Spinal cord (tissue), 10 donors: ENCODE data around the gene MIPEP. TPM values are rescaled to one million over a fixed set of nuclear protein-coding genes. Genes with fewer than 3 reads are reported as not detected.

ENCODE experiments used
- DNase-seq, 6 donors: peaks; one replicate each; pipeline versions ENCODE4 v3.0.0 to v3.0.0-alpha.2; 2013 to 2015; ENCODE audit warnings: low spot score in 6 of 6, low read depth in 4 of 6
- H3K27ac ChIP-seq: one replicate; pipeline ENCODE4 v1.5.1; 2013; ENCODE audit warnings: low read depth, low read length, control low read depth
- H3K27me3 ChIP-seq: one replicate; pipeline ENCODE4 v1.6.1; 2013; ENCODE audit warnings: low read length; ENCODE audit not compliant: control insufficient read depth, insufficient read depth
- H3K36me3 ChIP-seq: one replicate; pipeline ENCODE4 v1.6.1; 2013; ENCODE audit warnings: low read length; ENCODE audit not compliant: control insufficient read depth, insufficient read depth
- H3K4me1 ChIP-seq: one replicate; pipeline ENCODE4 v1.6.1; 2013; ENCODE audit warnings: low read length; ENCODE audit not compliant: control insufficient read depth, insufficient read depth
- H3K4me3 ChIP-seq: one replicate; pipeline ENCODE4 v1.5.1; 2013; ENCODE audit warnings: low read depth, low read length, control low read depth
- H3K9me3 ChIP-seq: one replicate; pipeline ENCODE4 v1.6.1; 2013; ENCODE audit warnings: low read length; ENCODE audit not compliant: control insufficient read depth, insufficient read depth
- WGBS: methylation state at CpG from one replicate; pipeline ENCODE4 v1.1.5; 2013; ENCODE audit warnings: missing lambda C conversion rate; ENCODE audit not compliant: insufficient coverage; 5-methylcytosine and 5-hydroxymethylcytosine counted together
- polyA plus RNA-seq, 2 donors: library from polyadenylated mRNA; unstranded; fragments of 120-200 nt; gene quantifications; one replicate each; pipeline ENCODE4 v1.2.1, GENCODE V29; 2013; ENCODE audit not compliant: insufficient read length in 2 of 2
- total RNA-seq, 2 donors: library from RNA; depleted of rRNA in 1 of 2; stranded (reverse); fragments of 120-200 nt in 1 of 2; fragments of >200 nt in 1 of 2; gene quantifications; one replicate each; pipeline versions ENCODE4 v1.2.3 to v1.2.4, GENCODE V29; 2013 to 2014
- donor health status: healthy.

MIPEP gene
- total and polyA plus RNA-seq, 4 donors = 13.2 to 22.5 (median 14.8) TPM

DNA sequence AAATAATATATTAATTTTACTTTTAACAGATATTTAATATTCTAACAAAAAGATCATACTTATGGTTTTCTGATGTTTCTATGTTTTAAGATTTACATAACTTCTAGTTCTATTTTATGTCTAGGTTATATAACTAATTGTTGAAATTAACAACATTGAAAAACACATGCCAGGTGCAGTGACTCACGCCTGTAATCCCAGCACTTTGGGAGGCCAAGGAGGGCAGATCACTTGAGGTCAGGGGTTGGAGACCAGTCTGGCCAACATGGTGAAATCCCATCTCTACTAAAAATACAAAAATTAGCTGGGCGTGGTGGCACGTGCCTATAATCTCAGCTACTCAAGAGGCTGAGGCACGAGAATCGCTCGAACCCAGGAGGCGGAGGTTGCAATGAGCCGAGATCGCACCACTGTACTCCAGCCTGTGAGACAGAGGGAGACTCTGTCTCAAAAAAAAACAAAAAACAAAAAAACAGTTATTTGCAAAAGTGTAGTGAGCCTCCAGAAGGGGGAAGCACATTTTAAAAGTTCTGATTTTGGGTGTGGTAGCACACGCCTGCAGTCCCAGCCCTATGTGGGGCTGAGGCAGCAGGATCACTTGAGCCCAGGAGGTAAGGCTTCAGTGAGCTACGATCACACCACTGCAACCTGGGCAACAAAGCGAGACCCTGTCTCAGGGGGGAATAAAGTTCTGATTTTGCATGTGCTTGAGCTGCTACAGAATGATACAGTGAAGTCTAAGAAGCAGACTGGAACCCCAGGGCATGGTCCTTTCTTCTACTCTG is 18.7 kb downstream of the MIPEP start:
- H3K36me3 ChIP-seq = no peaks in the 10 kb centered on the region
- WGBS = 84% methylated on average over 3 of the region's 12 CpGs
- no peak for DNase-seq
- H3K4me3 ChIP-seq = no peak overlapping the region
- H3K27me3 ChIP-seq = no peaks in the 10 kb centered on the region
- H3K4me1 ChIP-seq = peaks cover 3% of the 10 kb centered on the region
- no peaks in the 10 kb centered on the region for H3K9me3 ChIP-seq
- no peak overlapping the region for H3K27ac ChIP-seq

DNA sequence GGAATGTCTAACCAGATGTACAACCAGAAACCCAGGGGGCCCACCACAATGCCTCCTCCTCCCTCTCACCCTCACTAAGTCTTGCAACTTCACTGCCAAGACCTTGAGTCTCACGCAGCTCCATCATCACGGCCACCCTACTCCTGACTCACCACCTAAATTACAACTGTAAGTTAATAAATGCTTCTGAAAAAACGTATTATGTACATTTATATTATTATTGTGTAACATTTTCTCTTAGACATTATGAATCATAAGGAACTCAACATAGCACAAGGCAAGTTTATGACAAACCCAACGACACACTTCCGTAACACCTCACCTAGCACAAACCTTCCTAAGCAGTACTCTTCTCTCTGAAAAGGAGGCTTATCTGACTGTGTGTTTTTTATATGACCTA is 20.7 kb downstream of the MIPEP start:
- WGBS = no CpG with 5 or more reads among the region's 5 CpGs
- Histone ChIP-seq H3K4me1 (peaks cover 3% of the 10 kb centered on the region), H3K4me3 (no peak overlapping the region), H3K27ac (no peak overlapping the region), H3K27me3 (no peaks in the 10 kb centered on the region), H3K36me3 (no peaks in the 10 kb centered on the region), H3K9me3 (no peaks in the 10 kb centered on the region)
- DNase-seq = no peak

DNA sequence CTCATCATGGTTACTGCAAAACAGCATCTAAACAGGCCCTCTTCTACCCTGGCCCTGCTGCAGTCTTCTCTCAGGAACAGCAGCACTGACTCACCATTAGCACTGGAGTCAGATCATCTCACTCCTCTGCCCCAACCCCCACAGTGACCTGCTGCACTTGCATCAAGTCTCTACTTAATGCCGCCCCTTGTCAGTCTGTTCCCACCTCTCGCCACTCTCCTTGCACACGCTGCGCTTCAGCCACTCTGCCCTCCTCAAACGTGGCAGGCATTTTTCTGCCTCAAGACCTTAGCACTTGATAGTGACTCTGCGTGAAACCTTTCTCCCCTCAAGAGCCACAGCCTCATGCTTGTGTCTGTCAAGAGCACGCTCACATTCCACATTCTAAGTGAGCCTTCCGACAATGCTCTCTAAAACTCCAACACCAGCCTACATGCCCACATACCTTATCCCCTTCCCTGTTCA is 22.1 kb downstream of the MIPEP start:
- Histone ChIP-seq H3K4me3 (no peak overlapping the region), H3K27ac (no peak overlapping the region), H3K27me3 (no peaks in the 10 kb centered on the region), H3K36me3 (no peaks in the 10 kb centered on the region), H3K4me1 (peaks cover 3% of the 10 kb centered on the region), H3K9me3 (no peaks in the 10 kb centered on the region)
- 84% methylated on average over 8 of the region's 8 CpGs for WGBS
- DNase-seq = no peak

DNA sequence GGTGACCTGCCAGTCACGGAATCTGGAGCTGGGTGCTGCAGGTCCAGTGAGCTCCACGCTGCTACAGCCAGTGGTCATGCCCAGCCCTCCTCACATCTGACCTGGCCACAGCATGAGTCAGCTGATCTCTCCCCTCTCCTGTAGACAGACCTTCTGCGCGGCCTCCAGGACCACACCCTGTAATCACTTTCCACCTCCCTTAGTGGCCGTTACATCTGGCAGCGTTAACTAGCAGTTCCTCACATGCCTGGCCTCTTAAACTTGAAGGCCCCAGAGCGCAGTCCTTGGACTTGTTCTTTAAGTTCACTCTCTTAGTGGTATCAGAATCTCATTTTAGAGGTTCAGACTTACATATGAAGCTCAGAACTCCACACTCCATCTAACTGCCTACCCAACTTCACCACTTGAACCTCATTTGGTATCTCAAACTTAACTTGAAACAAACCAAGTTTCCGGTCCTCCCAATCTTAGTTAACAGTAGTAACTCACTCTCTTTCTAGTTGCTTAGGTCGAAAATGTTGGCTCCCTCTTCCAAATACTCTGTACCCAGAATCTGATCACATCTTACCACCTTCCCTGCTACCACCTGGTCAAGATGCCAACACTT is 22.7 kb downstream of the MIPEP start:
- H3K27ac ChIP-seq = no peak overlapping the region
- WGBS = 92% methylated on average over 9 of the region's 9 CpGs
- no peaks in the 10 kb centered on the region for H3K36me3 ChIP-seq
- H3K4me1 ChIP-seq = peaks cover 3% of the 10 kb centered on the region
- H3K9me3 ChIP-seq = no peaks in the 10 kb centered on the region
- H3K4me3 ChIP-seq = no peak overlapping the region
- no peaks in the 10 kb centered on the region for H3K27me3 ChIP-seq
- no peak for DNase-seq

DNA sequence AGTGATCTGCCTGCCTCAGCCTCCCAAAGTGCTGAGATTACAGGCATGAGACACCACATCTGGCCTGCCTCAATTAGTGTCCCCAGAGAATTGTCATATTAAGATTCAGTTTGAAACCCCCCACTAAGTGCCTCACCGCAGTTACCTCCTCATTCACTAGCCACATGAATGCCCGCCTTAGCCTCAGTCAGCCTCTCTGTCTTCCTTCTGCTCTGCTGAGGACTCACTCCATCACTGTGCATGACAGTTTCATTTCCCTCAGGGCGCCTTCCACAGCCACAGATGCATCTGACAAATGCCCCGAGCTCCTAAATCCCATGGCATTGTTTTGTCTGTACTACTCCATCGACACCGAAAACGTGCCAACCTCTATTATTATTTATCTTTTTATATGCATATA is 23.3 kb downstream of the MIPEP start:
- DNase-seq = no peak
- no peaks in the 10 kb centered on the region for H3K27me3 ChIP-seq
- H3K36me3 ChIP-seq = no peaks in the 10 kb centered on the region
- whole genome bisulfite sequencing = 74% methylated on average over 4 of the region's 7 CpGs
- H3K9me3 ChIP-seq = no peaks in the 10 kb centered on the region
- H3K27ac ChIP-seq = no peak overlapping the region
- peaks cover 3% of the 10 kb centered on the region for H3K4me1 ChIP-seq
- no peak overlapping the region for H3K4me3 ChIP-seq

DNA sequence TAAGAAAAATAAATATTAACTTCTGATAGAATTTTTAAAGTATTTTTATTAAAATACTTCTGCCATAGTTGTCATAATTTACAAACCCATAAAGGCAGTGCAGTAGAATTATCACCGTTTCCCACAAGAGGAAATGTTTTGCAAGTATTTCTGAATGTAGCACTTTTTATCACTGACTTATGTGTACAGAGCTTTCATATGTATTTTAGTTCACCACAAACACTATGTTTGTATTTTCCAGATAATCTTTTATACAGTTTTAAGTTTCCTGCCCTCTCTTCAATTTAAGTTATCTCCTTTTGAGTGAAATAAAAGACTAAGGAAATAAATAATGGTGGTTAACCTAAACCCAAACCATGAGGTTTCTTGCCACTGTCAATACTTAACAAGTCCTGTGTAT is 24.2 kb downstream of the MIPEP start:
- no peaks in the 10 kb centered on the region for H3K27me3 ChIP-seq
- no peaks in the 10 kb centered on the region for H3K9me3 ChIP-seq
- H3K36me3 ChIP-seq = no peaks in the 10 kb centered on the region
- DNase-seq = no peak
- WGBS = no CpG with 5 or more reads among the region's 1 CpG
- H3K4me1 ChIP-seq = no peaks in the 10 kb centered on the region
- no peak overlapping the region for H3K27ac ChIP-seq
- no peak overlapping the region for H3K4me3 ChIP-seq

DNA sequence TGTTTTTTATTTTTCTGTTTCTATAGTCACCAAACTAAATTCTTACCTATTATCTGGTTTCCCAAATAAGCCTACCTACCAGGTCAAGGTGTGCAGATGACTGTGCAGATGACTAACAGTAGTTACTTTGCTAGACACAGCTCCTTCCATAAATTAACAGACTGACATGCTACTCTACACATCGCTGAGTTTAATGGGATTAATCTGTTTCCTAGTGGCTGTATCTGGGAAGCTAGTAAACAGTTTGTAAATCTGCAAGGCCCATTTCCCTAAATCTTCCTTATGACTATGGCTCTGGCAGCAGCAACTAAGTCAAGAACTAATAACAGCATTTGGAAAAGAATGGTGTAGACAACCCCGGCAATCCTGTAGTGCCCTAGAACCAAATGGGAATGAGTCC is 27.9 kb downstream of the MIPEP start:
- Histone ChIP-seq H3K4me3 (no peak overlapping the region), H3K27ac (no peak overlapping the region), H3K9me3 (no peaks in the 10 kb centered on the region), H3K4me1 (no peaks in the 10 kb centered on the region), H3K27me3 (no peaks in the 10 kb centered on the region), H3K36me3 (no peaks in the 10 kb centered on the region)
- no CpG with 5 or more reads among the region's 2 CpGs for WGBS
- DNase-seq = peak in 1 of 6 donors; percentile 43

DNA sequence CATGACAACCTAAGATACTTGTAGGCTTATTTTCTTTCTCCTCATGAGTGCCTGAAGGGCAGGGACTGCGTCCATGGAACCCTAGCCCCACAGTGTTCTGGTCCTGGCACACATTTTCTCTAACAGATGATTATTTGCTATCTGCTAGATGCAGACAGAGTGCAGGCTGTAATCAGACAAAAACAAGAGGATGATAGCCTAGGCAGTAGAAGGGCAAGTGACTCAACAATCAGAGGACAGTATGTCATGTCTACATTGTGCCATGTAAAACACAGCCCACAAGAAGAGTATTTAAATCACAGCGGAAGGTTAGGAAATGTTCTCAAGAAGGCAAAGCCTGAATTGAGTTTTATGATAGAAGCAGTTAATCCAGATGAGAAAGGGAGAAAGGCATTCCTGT is 29.3 kb downstream of the MIPEP start:
- Histone ChIP-seq H3K9me3 (no peaks in the 10 kb centered on the region), H3K4me1 (peaks cover 5% of the 10 kb centered on the region), H3K36me3 (no peaks in the 10 kb centered on the region), H3K27me3 (no peaks in the 10 kb centered on the region), H3K4me3 (no peak overlapping the region), H3K27ac (no peak overlapping the region)
- DNase-seq = no peak
- 100% methylated on average over 2 of the region's 2 CpGs for WGBS

DNA sequence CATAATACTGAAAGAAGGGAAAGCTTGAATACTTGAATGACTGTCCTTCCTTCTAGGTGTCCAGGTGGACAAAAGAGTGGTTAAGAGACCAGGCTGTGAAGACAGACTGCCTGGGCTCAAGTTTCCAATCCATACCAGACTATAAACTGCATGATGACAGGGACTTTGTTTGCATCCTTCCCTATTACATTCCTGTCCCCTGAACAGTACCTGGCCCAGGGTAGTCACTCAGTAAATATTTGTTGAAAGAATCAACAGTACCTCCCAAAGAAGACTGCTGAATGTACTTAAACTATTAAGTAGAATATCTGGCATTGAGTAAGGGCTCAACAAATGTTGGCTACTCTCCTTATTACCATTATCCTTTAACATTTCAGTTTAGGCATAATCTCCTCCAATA is 29.7 kb downstream of the MIPEP start:
- no peaks in the 10 kb centered on the region for H3K27me3 ChIP-seq
- H3K27ac ChIP-seq = no peak overlapping the region
- H3K9me3 ChIP-seq = no peaks in the 10 kb centered on the region
- H3K4me3 ChIP-seq = no peak overlapping the region
- H3K4me1 ChIP-seq = peaks cover 5% of the 10 kb centered on the region
- DNase-seq = no peak
- no peaks in the 10 kb centered on the region for H3K36me3 ChIP-seq

DNA sequence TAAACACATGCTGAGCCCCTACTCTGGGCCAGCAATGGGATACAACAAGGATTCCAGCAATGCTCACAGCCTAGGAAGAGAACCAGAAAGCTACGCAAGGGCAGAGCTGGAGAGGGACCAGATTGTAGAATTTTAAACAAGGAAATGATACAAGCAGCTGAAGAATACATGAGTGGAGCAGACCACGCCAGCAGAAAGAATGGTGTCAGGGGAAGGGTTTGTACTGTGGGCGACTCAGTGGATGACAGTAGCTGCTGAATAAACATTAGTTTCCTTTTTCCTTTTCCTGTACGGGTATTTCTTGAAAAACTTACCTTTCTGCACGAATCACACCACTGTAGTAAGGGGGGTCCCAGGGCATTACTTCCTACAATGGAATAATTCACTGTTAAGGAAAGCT is 30.7 kb downstream of the MIPEP start:
- WGBS = 78% methylated on average over 1 of the region's 5 CpGs
- Histone ChIP-seq H3K36me3 (no peaks in the 10 kb centered on the region), H3K4me3 (no peak overlapping the region), H3K27me3 (no peaks in the 10 kb centered on the region), H3K9me3 (no peaks in the 10 kb centered on the region), H3K4me1 (peaks cover 5% of the 10 kb centered on the region), H3K27ac (no peak overlapping the region)
- peak in 1 of 6 donors; percentile 71 for DNase-seq
